DND-41 (cell line): ENCODE results near the gene TIAL1.

Experiments
- EZH2 ChIP-seq: IDR thresholded peaks from 3 replicates; pipeline ENCODE4 v1.6.1; 2012; ENCODE audit warnings: borderline replicate concordance, low read depth, mild to moderate bottlenecking, moderate library complexity, low read length, inconsistent platforms; ENCODE audit not compliant: severe bottlenecking
- TF ChIP-seq, protein P1 (sequence below): IDR thresholded peaks from 2 replicates; pipeline ENCODE4 v1.5.1; 2012; ENCODE audit warnings: borderline replicate concordance, low read length, moderate library complexity, mild to moderate bottlenecking; ENCODE audit not compliant: poor library complexity, severe bottlenecking; ENCODE audit errors: extremely low read depth

- TF ChIP-seq, protein P1, sequence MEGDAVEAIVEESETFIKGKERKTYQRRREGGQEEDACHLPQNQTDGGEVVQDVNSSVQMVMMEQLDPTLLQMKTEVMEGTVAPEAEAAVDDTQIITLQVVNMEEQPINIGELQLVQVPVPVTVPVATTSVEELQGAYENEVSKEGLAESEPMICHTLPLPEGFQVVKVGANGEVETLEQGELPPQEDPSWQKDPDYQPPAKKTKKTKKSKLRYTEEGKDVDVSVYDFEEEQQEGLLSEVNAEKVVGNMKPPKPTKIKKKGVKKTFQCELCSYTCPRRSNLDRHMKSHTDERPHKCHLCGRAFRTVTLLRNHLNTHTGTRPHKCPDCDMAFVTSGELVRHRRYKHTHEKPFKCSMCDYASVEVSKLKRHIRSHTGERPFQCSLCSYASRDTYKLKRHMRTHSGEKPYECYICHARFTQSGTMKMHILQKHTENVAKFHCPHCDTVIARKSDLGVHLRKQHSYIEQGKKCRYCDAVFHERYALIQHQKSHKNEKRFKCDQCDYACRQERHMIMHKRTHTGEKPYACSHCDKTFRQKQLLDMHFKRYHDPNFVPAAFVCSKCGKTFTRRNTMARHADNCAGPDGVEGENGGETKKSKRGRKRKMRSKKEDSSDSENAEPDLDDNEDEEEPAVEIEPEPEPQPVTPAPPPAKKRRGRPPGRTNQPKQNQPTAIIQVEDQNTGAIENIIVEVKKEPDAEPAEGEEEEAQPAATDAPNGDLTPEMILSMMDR = no peak
- TF ChIP-seq EZH2 = no peak
Observed at GRCh38 chr10:119537953-119538630, 58.7 kb downstream of the TIAL1 start.
